GM19455 (cell line): ENCODE measurements around the gene CD300A.
A peak's percentile ranks its signal among the peaks of the same experiment; 100 is the strongest.

Experiments used
- ATAC-seq: cut with Tn5 transposase; IDR thresholded peaks from one replicate; pipeline ENCODE4 v1.9.1; 2021; ENCODE audit not compliant: unreplicated experiment

CD300A gene

GRCh38 chr17:74454197-74455024, 12.0 kb upstream of the CD300A start:
- ATAC-seq = peak; percentile 82

GRCh38 chr17:74455025-74455545, 11.3 kb upstream of the CD300A start:
- no peak for ATAC-seq

GRCh38 chr17:74455821-74456220, 10.6 kb upstream of the CD300A start:
- ATAC-seq = no peak

- no peak for ATAC-seq
Measured at GRCh38 chr17:74457146-74457819, 9.2 kb upstream of the CD300A start.

GRCh38 chr17:74457820-74458166, 8.6 kb upstream of the CD300A start:
- ATAC-seq = no peak

GRCh38 chr17:74458835-74459234, 7.6 kb upstream of the CD300A start:
- no peak for ATAC-seq

GRCh38 chr17:74459622-74460021, 6.8 kb upstream of the CD300A start:
- ATAC-seq = no peak

- no peak for ATAC-seq
Measured at GRCh38 chr17:74460241-74460640, 6.2 kb upstream of the CD300A start.

- ATAC-seq = no peak
Measured at GRCh38 chr17:74460996-74461395, 5.4 kb upstream of the CD300A start.

GRCh38 chr17:74461611-74462010, 4.8 kb upstream of the CD300A start:
- no peak for ATAC-seq

GRCh38 chr17:74464730-74465377, 1.6 kb upstream of the CD300A start:
- no peak for ATAC-seq

GRCh38 chr17:74465378-74466110, 890 bp upstream of the CD300A start:
- ATAC-seq = no peak

GRCh38 chr17:74466828-74467184, 372 bp downstream of the CD300A start:
- no peak for ATAC-seq

GRCh38 chr17:74467221-74467951, 952 bp downstream of the CD300A start:
- ATAC-seq = peak; percentile 75

- no peak for ATAC-seq
Measured at GRCh38 chr17:74471341-74471740, 4.9 kb downstream of the CD300A start.

GRCh38 chr17:74472890-74473289, 6.5 kb downstream of the CD300A start:
- ATAC-seq = no peak

GRCh38 chr17:74473294-74473693, 6.9 kb downstream of the CD300A start:
- no peak for ATAC-seq

- no peak for ATAC-seq
Measured at GRCh38 chr17:74474043-74474792, 7.8 kb downstream of the CD300A start.

GRCh38 chr17:74475189-74475588, 8.8 kb downstream of the CD300A start:
- no peak for ATAC-seq

GRCh38 chr17:74477411-74477810, 11.0 kb downstream of the CD300A start:
- no peak for ATAC-seq
